Gastroesophageal sphincter (tissue), 3 donors: Measurements from ENCODE around the gene SLC4A8.

Source experiments
- CTCF ChIP-seq, 4 experiments: fragments of 200-600 bp in 2 of 4; fragments of 450-650 bp in 2 of 4; sonication (generic) in 1 of 4; IDR thresholded peaks; one replicate each; pipeline ENCODE4 v1.5.1; 2017 to 2019; ENCODE audit warnings: antibody characterized with exemption in 4 of 4, mild to moderate bottlenecking in 2 of 4, moderate library complexity in 2 of 4
- POLR2A ChIP-seq, 2 donors: fragments of 450-650 bp; IDR thresholded peaks; one replicate each; pipeline ENCODE4 v1.6.1; 2017; ENCODE audit warnings: antibody characterized with exemption in 2 of 2, mild to moderate bottlenecking in 2 of 2, moderate library complexity in 1 of 2
- POLR2AphosphoS5 ChIP-seq: sonication (generic); formaldehyde crosslinking; IDR thresholded peaks from one replicate; pipeline ENCODE4 v1.6.1; 2017; ENCODE audit warnings: antibody characterized with exemption

DNA sequence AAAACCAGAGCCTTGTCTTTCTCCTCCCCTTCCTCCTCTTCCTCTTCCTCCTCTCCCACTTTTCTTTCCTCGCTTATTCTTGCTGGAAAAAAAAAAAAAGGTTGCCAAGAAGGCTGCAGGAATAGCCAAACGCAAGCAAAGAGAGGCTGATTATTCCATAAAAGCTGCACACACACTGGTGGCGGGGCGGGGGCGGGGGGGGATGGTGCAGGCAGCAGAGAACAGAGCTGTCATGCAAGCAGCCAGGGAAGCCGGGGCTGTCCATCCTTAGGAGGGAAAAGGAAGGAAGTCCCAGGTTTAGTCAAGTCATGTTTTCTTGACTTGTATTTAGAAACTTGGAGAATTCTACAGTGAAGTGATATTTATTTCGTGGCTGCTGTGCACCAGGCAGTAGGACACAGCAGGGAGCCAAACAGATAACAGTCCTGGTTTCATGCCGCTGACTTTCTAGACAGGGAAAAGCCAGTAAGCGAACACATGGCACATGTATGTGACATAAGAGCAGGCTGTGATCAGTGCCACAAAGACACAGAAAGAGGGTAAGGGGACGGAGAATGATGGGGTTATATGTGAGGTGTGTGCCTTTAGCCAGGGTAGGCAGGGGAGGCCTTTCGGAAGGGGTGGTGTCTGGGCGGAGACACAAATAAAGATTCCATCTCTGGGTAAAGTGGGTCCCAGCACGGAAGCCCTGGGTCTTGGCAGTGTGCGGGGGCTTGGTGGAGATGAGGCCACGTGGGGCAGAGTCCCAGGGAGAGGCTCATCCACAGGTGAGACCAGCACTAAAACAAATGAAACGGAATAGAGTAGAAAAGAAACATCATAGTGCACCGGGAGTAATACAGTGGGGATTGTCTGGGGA is 109.8 kb downstream of the SLC4A8 start:
- no peak for TF ChIP-seq POLR2AphosphoS5
- TF ChIP-seq CTCF (IDR thresholded peaks at IDR 0.05): no peak
- no peak for TF ChIP-seq POLR2A (IDR thresholded peaks at IDR 0.05)
